Right ventricle myocardium inferior (tissue), 1 donor: ENCODE results near the gene ANGEL2. TPM values are rescaled to one million over a fixed set of nuclear protein-coding genes. Genes with fewer than 3 reads are reported as not detected.
A peak's percentile ranks its signal among the peaks of the same experiment; 100 is the strongest.
"Not testable (repeated sequence)": the region's sequence is repeated elsewhere in the genome, so short reads cannot be mapped to it uniquely, and the experiment has no call there.

Experiments used
- ATAC-seq: fragments of 200-7000 bp; cut with Tn5 transposase; one replicate; pipeline ENCODE4 v1.9.1; 2020; ENCODE audit warnings: mild to moderate bottlenecking, moderate library complexity
- DNase-seq: peaks from one replicate; pipeline ENCODE4 v3.0.0; 2021; ENCODE audit errors: missing footprints
- intact Hi-C: fragments of 100-400 bp; cut with DNase I; formaldehyde crosslinking; loops from one replicate; pipeline ENCODE4 v1.11.0; 2022
- total RNA-seq: library from RNA; stranded (reverse); fragmentation: NEBNext Ultra II Directional; extraction: Animal tissue kit (Norgen Biotek cat#: 25700); gene quantifications from one replicate; pipeline ENCODE4 v1.2.1, GENCODE V29; 2021
- donor health status: DM: no; HTN: yes; CAD: no; lungs with severe emphysema.

ANGEL2 gene
- total RNA-seq, 1 donor from 2014 or later: 14.3 TPM

- ATAC-seq (peak; percentile 56), DNase-seq (no peak)
- intact Hi-C loops: no loop called here
These were observed 35.4 kb downstream of the ANGEL2 start for GRCh38 chr1:212980123-212980785.

- DNase-seq (no peak), ATAC-seq (peak; percentile 18)
- intact Hi-C loops: loop anchor here (2.0 kb wide), 1 partner anchor 29 kb away; the partner anchor contains the start of gene VASH2
These were observed 36.1 kb downstream of the ANGEL2 start for GRCh38 chr1:212979340-212980122.

GRCh38 chr1:212977781-212978645 is 37.7 kb downstream of the ANGEL2 start:
- intact Hi-C loops: loop anchor here (2.0 kb wide), 1 partner anchor 27 kb away; the partner anchor contains the start of gene VASH2
- DNase-seq (no peak), ATAC-seq (no peak)

GRCh38 chr1:212976586-212976985 is 39.1 kb downstream of the ANGEL2 start:
- intact Hi-C loops: no loop called here
- no peak for ATAC-seq

GRCh38 chr1:212975111-212975918 is 40.4 kb downstream of the ANGEL2 start:
- ATAC-seq: no peak
- no peak for DNase-seq
- intact Hi-C loops: no loop called here

More at GRCh38 chr1:212976586-212976985, 39.1 kb downstream of the ANGEL2 start:
- DNase-seq: no peak

GRCh38 chr1:212974711-212975110 is 41.0 kb downstream of the ANGEL2 start:
- ATAC-seq (no peak), DNase-seq (no peak)
- intact Hi-C loops: no loop called here

- intact Hi-C loops: no loop called here
- DNase-seq (no peak), ATAC-seq (no peak)
These were observed 41.8 kb downstream of the ANGEL2 start for GRCh38 chr1:212973899-212974298.

GRCh38 chr1:212973426-212973825 is 42.2 kb downstream of the ANGEL2 start:
- ATAC-seq: no peak
- DNase-seq: no peak
- intact Hi-C loops: no loop called here

- DNase-seq (no peak), ATAC-seq (no peak)
- intact Hi-C loops: no loop called here
These were observed 44.4 kb downstream of the ANGEL2 start for GRCh38 chr1:212971312-212971711.

GRCh38 chr1:212970085-212970484 is 45.6 kb downstream of the ANGEL2 start:
- intact Hi-C loops: no loop called here
- ATAC-seq: no peak
- no peak for DNase-seq

- intact Hi-C loops: no loop called here
- ATAC-seq (no peak), DNase-seq (no peak)
These were observed 47.3 kb downstream of the ANGEL2 start for GRCh38 chr1:212968368-212968863.

GRCh38 chr1:212967801-212968200 is 47.9 kb downstream of the ANGEL2 start:
- intact Hi-C loops: no loop called here
- ATAC-seq: no peak
- no peak for DNase-seq

GRCh38 chr1:212966616-212967015 is 49.1 kb downstream of the ANGEL2 start:
- ATAC-seq: no peak
- DNase-seq: no peak
- intact Hi-C loops: no loop called here

- ATAC-seq, intact Hi-C loops, DNase-seq: not testable (repeated sequence)
These were observed 50.7 kb downstream of the ANGEL2 start for GRCh38 chr1:212964993-212965392.

- ATAC-seq: no peak
- intact Hi-C loops: no loop called here
These were observed 51.6 kb downstream of the ANGEL2 start for GRCh38 chr1:212964102-212964501.

GRCh38 chr1:212962509-212962908 is 53.2 kb downstream of the ANGEL2 start:
- DNase-seq (no peak), ATAC-seq (no peak)
- intact Hi-C loops: no loop called here

More at GRCh38 chr1:212964102-212964501, 51.6 kb downstream of the ANGEL2 start:
- no peak for DNase-seq

- intact Hi-C loops: no loop called here
- no peak for ATAC-seq
- no peak for DNase-seq
These were observed 54.7 kb downstream of the ANGEL2 start for GRCh38 chr1:212960932-212961331.
